NCI-H345 (cell line): ENCODE data around the gene PIBF1.
"Not testable (repeated sequence)": the region's sequence is repeated elsewhere in the genome, so short reads cannot be mapped to it uniquely, and the experiment has no call there.

ENCODE experiments used
- DNase-seq: peaks from one replicate; lab custom pipeline; 2025; lab: John Stamatoyannopoulos, UW

PIBF1 gene

GRCh38 chr13:72908416-72908815 lies 126.5 kb downstream of the PIBF1 start:
- DNase-seq: no peak

GRCh38 chr13:72911981-72912380 lies 130.0 kb downstream of the PIBF1 start:
- DNase-seq: no peak

- DNase-seq: no peak
These were observed 138.2 kb downstream of the PIBF1 start for GRCh38 chr13:72920097-72920496.

- DNase-seq: no peak
These were observed 149.4 kb downstream of the PIBF1 start for GRCh38 chr13:72931311-72931710.

GRCh38 chr13:72932250-72932649 lies 150.3 kb downstream of the PIBF1 start:
- no peak for DNase-seq

- not testable (repeated sequence) for DNase-seq
These were observed 164.3 kb downstream of the PIBF1 start for GRCh38 chr13:72946267-72946666.

- DNase-seq: peak; percentile 1
These were observed 170.7 kb downstream of the PIBF1 start for GRCh38 chr13:72952529-72953141.

GRCh38 chr13:72953391-72953965 lies 171.5 kb downstream of the PIBF1 start:
- DNase-seq: peak; percentile 58

- DNase-seq: no peak
These were observed 177.7 kb downstream of the PIBF1 start for GRCh38 chr13:72959643-72960042.

GRCh38 chr13:72960114-72960513 lies 178.2 kb downstream of the PIBF1 start:
- DNase-seq: peak; percentile 70

GRCh38 chr13:72960541-72960940 lies 178.6 kb downstream of the PIBF1 start:
- peak; percentile 94 for DNase-seq

GRCh38 chr13:72963762-72964161 lies 181.8 kb downstream of the PIBF1 start:
- no peak for DNase-seq

- no peak for DNase-seq
These were observed 188.5 kb downstream of the PIBF1 start for GRCh38 chr13:72970301-72970880.

- DNase-seq: no peak
These were observed 189.0 kb downstream of the PIBF1 start for GRCh38 chr13:72970956-72971355.

- no peak for DNase-seq
These were observed 191.3 kb downstream of the PIBF1 start for GRCh38 chr13:72973234-72973633.

- no peak for DNase-seq
These were observed 201.3 kb downstream of the PIBF1 start for GRCh38 chr13:72983085-72983768.

- no peak for DNase-seq
These were observed 203.7 kb downstream of the PIBF1 start for GRCh38 chr13:72985610-72986009.

- no peak for DNase-seq
These were observed 204.3 kb downstream of the PIBF1 start for GRCh38 chr13:72986197-72986596.

GRCh38 chr13:72990953-72991352 lies 209.0 kb downstream of the PIBF1 start:
- DNase-seq: no peak

GRCh38 chr13:72998012-72998411 lies 216.1 kb downstream of the PIBF1 start:
- DNase-seq: no peak

- no peak for DNase-seq
These were observed 218.2 kb downstream of the PIBF1 start for GRCh38 chr13:73000027-73000674.

GRCh38 chr13:73001971-73002370 lies 220.0 kb downstream of the PIBF1 start:
- DNase-seq: peak; percentile 15

- no peak for DNase-seq
These were observed 229.8 kb downstream of the PIBF1 start for GRCh38 chr13:73011751-73012150.
